ENCODE measurements around the gene KRTAP19-4. TPM values are rescaled to one million over a fixed set of nuclear protein-coding genes. Genes with fewer than 3 reads are reported as not detected.
A peak's percentile ranks its signal among the peaks of the same experiment; 100 is the strongest.

KRTAP19-4 gene
- total RNA-seq, 1 experiment from 2014 or later = not detected

- Mint-ChIP-seq H3K4me3 (ENCODE audit: unreplicated experiment) (no peak overlapping the region), H3K36me3 (ENCODE audit: insufficient read depth, unreplicated experiment) (no peaks in the 10 kb centered on the region), H3K9me3 (ENCODE audit: unreplicated experiment) (no peaks in the 10 kb centered on the region), H3K27ac (ENCODE audit: low read depth, unreplicated experiment) (no peak overlapping the region), H3K4me1 (ENCODE audit: insufficient read depth, unreplicated experiment) (no peaks in the 10 kb centered on the region), H3K27me3 (ENCODE audit: insufficient read depth, unreplicated experiment) (peaks cover 55% of the 10 kb centered on the region)
- TF ChIP-seq CTCF (IDR thresholded peaks at IDR 0.05; ENCODE audit: unreplicated experiment) = no peak
- no peak for DNase-seq (ENCODE audit: unreplicated experiment)
- POLR2A ChIA-PET = no interaction called here
- no TSS peak for BruUV-seq (replicated peaks)
- CTCF ChIA-PET = interaction anchor here (0.7 kb wide), 1 partner anchor 420 kb away, joined by 3 read pairs; no protein-coding TSS in a partner anchor
- intact Hi-C loops (cut with micrococcal nuclease) = no loop called here
These were observed 19.0 kb downstream of the KRTAP19-4 start for GRCh38 chr21:30478004-30478403.

GRCh38 chr21:30468900-30469714, 27.9 kb downstream of the KRTAP19-4 start:
- intact Hi-C loops (cut with micrococcal nuclease) = no loop called here
- Mint-ChIP-seq H3K9me3 (ENCODE audit: unreplicated experiment) (no peaks in the 10 kb centered on the region), H3K36me3 (ENCODE audit: insufficient read depth, unreplicated experiment) (no peaks in the 10 kb centered on the region), H3K4me1 (ENCODE audit: insufficient read depth, unreplicated experiment) (no peaks in the 10 kb centered on the region), H3K27ac (ENCODE audit: low read depth, unreplicated experiment) (no peak overlapping the region), H3K27me3 (ENCODE audit: insufficient read depth, unreplicated experiment) (peaks cover 95% of the 10 kb centered on the region), H3K4me3 (ENCODE audit: unreplicated experiment) (no peak overlapping the region)
- POLR2A ChIA-PET = no interaction called here
- DNase-seq (ENCODE audit: unreplicated experiment) = no peak
- no peak for TF ChIP-seq CTCF (IDR thresholded peaks at IDR 0.05; ENCODE audit: unreplicated experiment)
- no TSS peak for BruUV-seq (replicated peaks)
- CTCF ChIA-PET = no interaction called here

GRCh38 chr21:30463713-30464112, 33.3 kb downstream of the KRTAP19-4 start:
- CTCF ChIA-PET = interaction anchor here (0.5 to 1.6 kb wide), 9 partner anchors 9 to 526 kb away, joined by 3 to 4 read pairs (median 3); no protein-coding TSS in a partner anchor
- intact Hi-C loops (cut with micrococcal nuclease) = no loop called here

More at GRCh38 chr21:30463713-30464112, 33.3 kb downstream of the KRTAP19-4 start:
- no TSS peak for BruUV-seq (replicated peaks)
- no peaks in the 10 kb centered on the region for H3K36me3 Mint-ChIP-seq (ENCODE audit: insufficient read depth, unreplicated experiment)
- H3K9me3 Mint-ChIP-seq (ENCODE audit: unreplicated experiment) = no peaks in the 10 kb centered on the region
- H3K4me1 Mint-ChIP-seq (ENCODE audit: insufficient read depth, unreplicated experiment) = no peaks in the 10 kb centered on the region
- DNase-seq (ENCODE audit: unreplicated experiment) = peak; percentile 29
- H3K27ac Mint-ChIP-seq (ENCODE audit: low read depth, unreplicated experiment) = no peak overlapping the region
- no peak overlapping the region for H3K4me3 Mint-ChIP-seq (ENCODE audit: unreplicated experiment)
- POLR2A ChIA-PET = no interaction called here
- TF ChIP-seq CTCF (IDR thresholded peaks at IDR 0.05; ENCODE audit: unreplicated experiment) = peak; percentile 53
- peaks cover 68% of the 10 kb centered on the region for H3K27me3 Mint-ChIP-seq (ENCODE audit: insufficient read depth, unreplicated experiment)

All from MCF 10A (cell line).